ENCODE measurements around the gene NOTCH2.
"Not testable (repeated sequence)": the region's sequence is repeated elsewhere in the genome, so short reads cannot be mapped to it uniquely, and the experiment has no call there.

GRCh38 chr1:120007850-120008249 is 61.6 kb downstream of the NOTCH2 start:
- TF ChIP-seq CREB5 (CRISPR knock-in tag; IDR thresholded peaks at IDR 0.05); ZBTB8A (IDR thresholded peaks at IDR 0.05; ENCODE audit: partially characterized antibody); TFAP4 (CRISPR knock-in tag; IDR thresholded peaks at IDR 0.05; ENCODE audit: borderline replicate concordance); PCBP2 (IDR thresholded peaks at IDR 0.05; ENCODE audit: low read depth, low read length, poor library complexity, severe bottlenecking); ELF1 (tag; IDR thresholded peaks at IDR 0.05); ZBTB17 (CRISPR knock-in tag; IDR thresholded peaks at IDR 0.05): not testable (repeated sequence)

Measured in K562 (cell line).